Measurements from ENCODE around the gene PLEK2. TPM values are rescaled to one million over a fixed set of nuclear protein-coding genes. Genes with fewer than 3 reads are reported as not detected.

Gene PLEK2
- polyA plus RNA-seq, 1 experiment: 1.6 TPM

- H3K9me3 ChIP-seq (ENCODE audit: control insufficient read depth, insufficient read depth, low read length): no peaks in the 10 kb centered on the region
- H3K27ac ChIP-seq (ENCODE audit: low read depth, low read length): no peak overlapping the region
- TF ChIP-seq CTCF (IDR thresholded peaks at IDR 0.05; ENCODE audit: low read depth, low read length): no peak
- no peaks in the 10 kb centered on the region for H3K27me3 ChIP-seq (ENCODE audit: control insufficient read depth, insufficient read depth, low read length)
- DNase-seq (ENCODE audit: low read depth, low spot score): no peak
- CTCF ChIA-PET: interaction anchor here (2.0 kb wide), 1 partner anchor 21 kb away, joined by 6 read pairs; no protein-coding TSS in a partner anchor
- H3K4me3 ChIP-seq (ENCODE audit: low read depth, low read length): no peak overlapping the region
- POLR2A ChIA-PET: no interaction called here
Measured at GRCh38 chr14:67405771-67406170, 6.2 kb downstream of the PLEK2 start.

GRCh38 chr14:67400434-67400833, 11.5 kb downstream of the PLEK2 start:
- POLR2A ChIA-PET: no interaction called here

GRCh38 chr14:67397536-67397935, 14.4 kb downstream of the PLEK2 start:
- TF ChIP-seq CTCF (IDR thresholded peaks at IDR 0.05; ENCODE audit: low read depth, low read length): no peak
- H3K27me3 ChIP-seq (ENCODE audit: control insufficient read depth, insufficient read depth, low read length): no peaks in the 10 kb centered on the region
- no peak overlapping the region for H3K27ac ChIP-seq (ENCODE audit: low read depth, low read length)
- no peak for DNase-seq (ENCODE audit: low read depth, low spot score)
- H3K4me3 ChIP-seq (ENCODE audit: low read depth, low read length): no peak overlapping the region
- H3K9me3 ChIP-seq (ENCODE audit: control insufficient read depth, insufficient read depth, low read length): no peaks in the 10 kb centered on the region
- CTCF ChIA-PET: interaction anchor here (1.5 kb wide), 1 partner anchor 38 kb away, joined by 5 read pairs; the partner anchor contains the start of genes ATP6V1D and EIF2S1
- POLR2A ChIA-PET: no interaction called here

More at GRCh38 chr14:67400434-67400833, 11.5 kb downstream of the PLEK2 start:
- no peak for DNase-seq (ENCODE audit: low read depth, low spot score)
- H3K4me3 ChIP-seq (ENCODE audit: low read depth, low read length): no peak overlapping the region
- no peaks in the 10 kb centered on the region for H3K9me3 ChIP-seq (ENCODE audit: control insufficient read depth, insufficient read depth, low read length)
- no peak for TF ChIP-seq CTCF (IDR thresholded peaks at IDR 0.05; ENCODE audit: low read depth, low read length)
- no peak overlapping the region for H3K27ac ChIP-seq (ENCODE audit: low read depth, low read length)
- no peaks in the 10 kb centered on the region for H3K27me3 ChIP-seq (ENCODE audit: control insufficient read depth, insufficient read depth, low read length)
- CTCF ChIA-PET: interaction anchor here (1.1 kb wide), 1 partner anchor 27 kb away, joined by 4 read pairs; no protein-coding TSS in a partner anchor

GRCh38 chr14:67396381-67396970, 15.5 kb downstream of the PLEK2 start:
- CTCF ChIA-PET: interaction anchor here (0.5 to 1.5 kb wide), 3 partner anchors 36 to 898 kb away, joined by 4 to 5 read pairs (median 5); partner anchors contain the start of genes ATP6V1D and EIF2S1
- no peak for TF ChIP-seq CTCF (IDR thresholded peaks at IDR 0.05; ENCODE audit: low read depth, low read length)

GRCh38 chr14:67395876-67396189, 16.1 kb downstream of the PLEK2 start:
- H3K27ac ChIP-seq (ENCODE audit: low read depth, low read length): no peak overlapping the region
- no peak for TF ChIP-seq CTCF (IDR thresholded peaks at IDR 0.05; ENCODE audit: low read depth, low read length)
- H3K27me3 ChIP-seq (ENCODE audit: control insufficient read depth, insufficient read depth, low read length): no peaks in the 10 kb centered on the region
- no peaks in the 10 kb centered on the region for H3K9me3 ChIP-seq (ENCODE audit: control insufficient read depth, insufficient read depth, low read length)
- no peak overlapping the region for H3K4me3 ChIP-seq (ENCODE audit: low read depth, low read length)
- POLR2A ChIA-PET: no interaction called here
- no peak for DNase-seq (ENCODE audit: low read depth, low spot score)
- CTCF ChIA-PET: interaction anchor here (0.7 to 0.9 kb wide), 3 partner anchors 31 to 131 kb away, joined by 3 to 6 read pairs (median 5); partner anchors contain the start of genes ATP6V1D and EIF2S1

More at GRCh38 chr14:67396381-67396970, 15.5 kb downstream of the PLEK2 start:
- H3K27ac ChIP-seq (ENCODE audit: low read depth, low read length): no peak overlapping the region
- no peak for DNase-seq (ENCODE audit: low read depth, low spot score)
- H3K27me3 ChIP-seq (ENCODE audit: control insufficient read depth, insufficient read depth, low read length): no peaks in the 10 kb centered on the region
- H3K9me3 ChIP-seq (ENCODE audit: control insufficient read depth, insufficient read depth, low read length): no peaks in the 10 kb centered on the region
- POLR2A ChIA-PET: no interaction called here
- H3K4me3 ChIP-seq (ENCODE audit: low read depth, low read length): no peak overlapping the region

Measured in AG04450 (cell line).